Neural cell (in vitro differentiated cells): Measurements from ENCODE around the gene DBF4. TPM values are rescaled to one million over a fixed set of nuclear protein-coding genes. Genes with fewer than 3 reads are reported as not detected.
"Not testable (repeated sequence)": the region's sequence is repeated elsewhere in the genome, so short reads cannot be mapped to it uniquely, and the experiment has no call there.

ENCODE experiments used
- H2AFZ ChIP-seq: fragments of 200-600, 300-800 bp; sonication (generic), shearing (Covaris generic); 2 replicates; pipeline ENCODE4 v1.6.0; 2014; ENCODE audit warnings: low read depth, mild to moderate bottlenecking, antibody characterized with exemption, low read length, moderate library complexity
- H3F3A ChIP-seq: fragments of 200-600 bp; shearing (Covaris generic); 2 replicates; pipeline ENCODE4 v1.6.1; 2016; ENCODE audit warnings: mild to moderate bottlenecking, moderate library complexity, mixed read lengths, antibody characterized with exemption, low read length; ENCODE audit not compliant: insufficient read depth, poor library complexity, severe bottlenecking
- H3K27ac ChIP-seq: fragments of 200-600, 300-800 bp; sonication (generic), shearing (Covaris generic); 2 replicates; pipeline ENCODE4 v1.5.1; 2014; ENCODE audit warnings: mild to moderate bottlenecking, low read length, moderate library complexity
- H3K27me3 ChIP-seq: fragments of 300-800, 200-600 bp; sonication (generic), shearing (Covaris generic); 2 replicates; pipeline ENCODE4 v1.6.0; 2014; ENCODE audit warnings: mild to moderate bottlenecking, low read depth, low read length, moderate library complexity; ENCODE audit not compliant: insufficient read depth
- H3K36me3 ChIP-seq: fragments of 300-800, 200-600 bp; sonication (generic), shearing (Covaris generic); 2 replicates; pipeline ENCODE4 v1.5.1; 2014; ENCODE audit warnings: mild to moderate bottlenecking, antibody characterized with exemption, low read length, moderate library complexity; ENCODE audit not compliant: insufficient read depth
- H3K4me2 ChIP-seq: fragments of 300-800, 200-600 bp; sonication (generic), shearing (Covaris generic); 2 replicates; pipeline ENCODE4 v1.6.0; 2014; ENCODE audit warnings: mild to moderate bottlenecking, low read length
- H3K4me3 ChIP-seq: fragments of 300-800, 200-600 bp; sonication (generic), shearing (Covaris generic); 2 replicates; pipeline ENCODE4 v1.5.1; 2014; ENCODE audit warnings: mild to moderate bottlenecking, low read length, moderate library complexity
- H3K79me2 ChIP-seq: fragments of 200-600 bp; shearing (Covaris generic); replicated peaks from 2 replicates; pipeline ENCODE4 v1.6.0; 2014; ENCODE audit warnings: mild to moderate bottlenecking, low read length, moderate library complexity; ENCODE audit not compliant: insufficient read depth
- H3K9ac ChIP-seq: fragments of 300-800, 200-600 bp; sonication (generic), shearing (Covaris generic); 2 replicates; pipeline ENCODE4 v1.6.1; 2016; ENCODE audit warnings: mild to moderate bottlenecking, low read length, mixed read lengths
- H3K9me2 ChIP-seq: fragments of 200-600 bp; shearing (Covaris generic); 2 replicates; pipeline ENCODE4 v1.6.1; 2016; ENCODE audit warnings: mild to moderate bottlenecking, low read length, mixed read lengths; ENCODE audit not compliant: insufficient read depth
- H3K9me3 ChIP-seq: fragments of 200-600, 300-800 bp; sonication (generic), shearing (Covaris generic); 2 replicates; pipeline ENCODE4 v1.6.1; 2016; ENCODE audit warnings: mild to moderate bottlenecking, mixed run types, low read length, moderate library complexity, mixed read lengths
- H4K20me1 ChIP-seq: fragments of 200-600 bp; shearing (Covaris generic); 2 replicates; pipeline ENCODE4 v1.6.1; 2016; ENCODE audit warnings: mild to moderate bottlenecking, mixed run types; ENCODE audit not compliant: insufficient read depth
- EP300 ChIP-seq: fragments of 450-650 bp; conservative IDR thresholded peaks from 2 replicates; pipeline ENCODE4 v1.6.1; 2014; ENCODE audit warnings: antibody characterized with exemption, mild to moderate bottlenecking, moderate library complexity; ENCODE audit not compliant: poor library complexity, severe bottlenecking
- EZH2 ChIP-seq: fragments of 200-600, 300-800 bp; shearing (Covaris generic), sonication (generic); IDR thresholded peaks from 2 replicates; pipeline ENCODE4 v1.6.1; 2014; ENCODE audit warnings: antibody characterized with exemption, low read length, borderline replicate concordance, mild to moderate bottlenecking; ENCODE audit not compliant: insufficient read depth, poor library complexity, severe bottlenecking
- MXI1 ChIP-seq: fragments of 450-650 bp; conservative IDR thresholded peaks from 2 replicates; pipeline ENCODE4 v1.6.1; 2014; ENCODE audit warnings: antibody characterized with exemption, mild to moderate bottlenecking; ENCODE audit not compliant: poor library complexity, severe bottlenecking
- POLR2AphosphoS5 ChIP-seq: IDR thresholded peaks from 2 replicates; pipeline ENCODE4 v1.6.1; 2012
- RAD21 ChIP-seq: fragments of 450-650 bp; conservative IDR thresholded peaks from 2 replicates; pipeline ENCODE4 v1.6.1; 2014; ENCODE audit warnings: antibody characterized with exemption, mild to moderate bottlenecking, moderate library complexity
- SMC3 ChIP-seq: fragments of 450-650 bp; conservative IDR thresholded peaks from 2 replicates; pipeline ENCODE4 v1.6.1; 2014; ENCODE audit warnings: antibody characterized with exemption, mild to moderate bottlenecking, moderate library complexity; ENCODE audit not compliant: poor library complexity
- TAF1 ChIP-seq: IDR thresholded peaks from 2 replicates; pipeline ENCODE4 v1.6.1; 2012; ENCODE audit warnings: low read depth
- polyA plus RNA-seq: library from polyadenylated mRNA; depleted of rRNA; stranded (reverse); fragments of >200 nt; gene quantifications from 2 replicates; pipeline ENCODE4 v1.2.3, GENCODE V29; 2014
- TF ChIP-seq, protein P1 (sequence below): fragments of 450-650 bp; IDR thresholded peaks from 2 replicates; pipeline ENCODE4 v1.5.1; 2014; ENCODE audit warnings: antibody characterized with exemption, mild to moderate bottlenecking, moderate library complexity; ENCODE audit not compliant: poor library complexity, severe bottlenecking
- TF ChIP-seq, protein P2 (sequence below): IDR thresholded peaks from 2 replicates; pipeline ENCODE4 v1.6.1; 2012; ENCODE audit warnings: borderline replicate concordance

DBF4 gene
- polyA plus RNA-seq, 1 donor from 2014 or later: 13.0 TPM

DNA sequence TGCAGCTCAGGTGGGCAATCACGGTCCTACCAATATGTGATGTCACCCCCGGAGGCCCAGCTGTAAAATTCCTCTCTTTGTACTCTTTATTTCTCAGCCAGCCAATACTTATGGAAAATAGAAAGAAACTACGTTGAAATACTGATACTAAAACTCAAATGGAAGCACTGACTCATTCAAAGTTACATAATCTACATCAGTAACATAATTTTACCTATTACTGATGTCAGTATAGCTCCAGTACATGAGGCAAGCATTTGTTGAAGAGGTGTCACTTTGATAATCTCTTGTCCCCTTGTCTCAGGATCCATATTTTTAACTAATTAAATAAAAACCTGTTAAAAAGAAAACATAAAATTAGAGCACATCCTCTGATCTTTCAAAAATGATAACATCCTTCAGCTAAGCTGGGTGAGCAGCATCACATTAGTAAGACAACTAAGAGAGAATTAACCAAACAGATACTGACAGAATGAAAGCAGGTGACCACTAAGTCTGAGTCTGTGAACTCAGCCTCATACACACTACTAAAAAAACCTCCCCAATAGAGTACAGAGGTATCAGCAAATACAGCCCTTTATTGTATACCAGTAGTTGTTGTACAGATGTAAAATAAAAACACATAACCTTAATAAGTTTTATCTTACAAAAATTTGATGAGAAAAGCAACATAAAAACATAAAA lies 17.7 kb upstream of the DBF4 start:
- Histone ChIP-seq H3K79me2 (no peaks in the 10 kb centered on the region), H4K20me1 (no peaks in the 10 kb centered on the region)

DNA sequence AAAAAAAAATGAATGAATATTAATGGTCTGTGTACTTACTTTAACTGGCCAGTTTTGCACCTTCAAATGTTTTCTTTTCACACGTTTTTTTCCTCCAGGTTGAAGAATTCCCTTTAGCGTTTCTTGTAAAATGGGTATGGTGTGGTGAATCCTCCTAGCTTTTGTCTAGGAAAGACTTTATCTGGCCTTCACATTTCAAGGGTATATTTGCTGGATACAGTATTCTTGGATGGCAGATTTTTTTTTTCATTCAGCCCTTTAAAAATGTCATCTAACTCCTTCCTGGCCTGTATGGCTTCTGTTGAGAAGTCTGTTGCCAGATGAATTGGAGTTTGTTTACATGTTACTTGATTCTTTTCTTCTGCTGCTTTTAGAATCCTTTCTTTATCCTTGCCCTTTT lies 10.2 kb upstream of the DBF4 start:
- no peak overlapping the region for H3K9ac ChIP-seq
- H2AFZ ChIP-seq: no peak overlapping the region
- H3K36me3 ChIP-seq: peaks cover 14% of the 10 kb centered on the region
- peaks cover 9% of the 10 kb centered on the region for H3K79me2 ChIP-seq
- H3K4me3 ChIP-seq: no peak overlapping the region
- no peak overlapping the region for H3K27ac ChIP-seq
- H4K20me1 ChIP-seq: no peaks in the 10 kb centered on the region
- H3K9me3 ChIP-seq: peaks cover 13% of the 10 kb centered on the region
- no peaks in the 10 kb centered on the region for H3K9me2 ChIP-seq
- TF ChIP-seq SMC3: no peak
- no peak for TF ChIP-seq MXI1
- TF ChIP-seq EP300: no peak
- no peak for TF ChIP-seq EZH2
- no peak for TF ChIP-seq RAD21
- TF ChIP-seq POLR2AphosphoS5: no peak
- no peak for TF ChIP-seq TAF1
- TF ChIP-seq, protein P1, sequence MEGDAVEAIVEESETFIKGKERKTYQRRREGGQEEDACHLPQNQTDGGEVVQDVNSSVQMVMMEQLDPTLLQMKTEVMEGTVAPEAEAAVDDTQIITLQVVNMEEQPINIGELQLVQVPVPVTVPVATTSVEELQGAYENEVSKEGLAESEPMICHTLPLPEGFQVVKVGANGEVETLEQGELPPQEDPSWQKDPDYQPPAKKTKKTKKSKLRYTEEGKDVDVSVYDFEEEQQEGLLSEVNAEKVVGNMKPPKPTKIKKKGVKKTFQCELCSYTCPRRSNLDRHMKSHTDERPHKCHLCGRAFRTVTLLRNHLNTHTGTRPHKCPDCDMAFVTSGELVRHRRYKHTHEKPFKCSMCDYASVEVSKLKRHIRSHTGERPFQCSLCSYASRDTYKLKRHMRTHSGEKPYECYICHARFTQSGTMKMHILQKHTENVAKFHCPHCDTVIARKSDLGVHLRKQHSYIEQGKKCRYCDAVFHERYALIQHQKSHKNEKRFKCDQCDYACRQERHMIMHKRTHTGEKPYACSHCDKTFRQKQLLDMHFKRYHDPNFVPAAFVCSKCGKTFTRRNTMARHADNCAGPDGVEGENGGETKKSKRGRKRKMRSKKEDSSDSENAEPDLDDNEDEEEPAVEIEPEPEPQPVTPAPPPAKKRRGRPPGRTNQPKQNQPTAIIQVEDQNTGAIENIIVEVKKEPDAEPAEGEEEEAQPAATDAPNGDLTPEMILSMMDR: no peak
- TF ChIP-seq, protein P2, sequence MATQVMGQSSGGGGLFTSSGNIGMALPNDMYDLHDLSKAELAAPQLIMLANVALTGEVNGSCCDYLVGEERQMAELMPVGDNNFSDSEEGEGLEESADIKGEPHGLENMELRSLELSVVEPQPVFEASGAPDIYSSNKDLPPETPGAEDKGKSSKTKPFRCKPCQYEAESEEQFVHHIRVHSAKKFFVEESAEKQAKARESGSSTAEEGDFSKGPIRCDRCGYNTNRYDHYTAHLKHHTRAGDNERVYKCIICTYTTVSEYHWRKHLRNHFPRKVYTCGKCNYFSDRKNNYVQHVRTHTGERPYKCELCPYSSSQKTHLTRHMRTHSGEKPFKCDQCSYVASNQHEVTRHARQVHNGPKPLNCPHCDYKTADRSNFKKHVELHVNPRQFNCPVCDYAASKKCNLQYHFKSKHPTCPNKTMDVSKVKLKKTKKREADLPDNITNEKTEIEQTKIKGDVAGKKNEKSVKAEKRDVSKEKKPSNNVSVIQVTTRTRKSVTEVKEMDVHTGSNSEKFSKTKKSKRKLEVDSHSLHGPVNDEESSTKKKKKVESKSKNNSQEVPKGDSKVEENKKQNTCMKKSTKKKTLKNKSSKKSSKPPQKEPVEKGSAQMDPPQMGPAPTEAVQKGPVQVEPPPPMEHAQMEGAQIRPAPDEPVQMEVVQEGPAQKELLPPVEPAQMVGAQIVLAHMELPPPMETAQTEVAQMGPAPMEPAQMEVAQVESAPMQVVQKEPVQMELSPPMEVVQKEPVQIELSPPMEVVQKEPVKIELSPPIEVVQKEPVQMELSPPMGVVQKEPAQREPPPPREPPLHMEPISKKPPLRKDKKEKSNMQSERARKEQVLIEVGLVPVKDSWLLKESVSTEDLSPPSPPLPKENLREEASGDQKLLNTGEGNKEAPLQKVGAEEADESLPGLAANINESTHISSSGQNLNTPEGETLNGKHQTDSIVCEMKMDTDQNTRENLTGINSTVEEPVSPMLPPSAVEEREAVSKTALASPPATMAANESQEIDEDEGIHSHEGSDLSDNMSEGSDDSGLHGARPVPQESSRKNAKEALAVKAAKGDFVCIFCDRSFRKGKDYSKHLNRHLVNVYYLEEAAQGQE: no peak
- no peak overlapping the region for H3K4me2 ChIP-seq
- H3F3A ChIP-seq: no peaks in the 10 kb centered on the region
- no peaks in the 10 kb centered on the region for H3K27me3 ChIP-seq

More for the DNA sequence above, 17.7 kb upstream of the DBF4 start:
- Histone ChIP-seq H3K36me3 (peaks cover 2% of the 10 kb centered on the region), H3K27me3 (no peaks in the 10 kb centered on the region), H3F3A (no peaks in the 10 kb centered on the region), H2AFZ (no peak overlapping the region), H3K9me2 (no peaks in the 10 kb centered on the region), H3K9me3 (no peaks in the 10 kb centered on the region), H3K27ac (no peak overlapping the region), H3K9ac (no peak overlapping the region), H3K4me3 (no peak overlapping the region), H3K4me2 (no peak overlapping the region)
- no peak for TF ChIP-seq RAD21
- no peak for TF ChIP-seq TAF1
- TF ChIP-seq, protein P2: no peak
- TF ChIP-seq, protein P1: no peak
- TF ChIP-seq MXI1: no peak
- TF ChIP-seq POLR2AphosphoS5: no peak
- no peak for TF ChIP-seq EZH2
- no peak for TF ChIP-seq SMC3
- TF ChIP-seq EP300: no peak

DNA sequence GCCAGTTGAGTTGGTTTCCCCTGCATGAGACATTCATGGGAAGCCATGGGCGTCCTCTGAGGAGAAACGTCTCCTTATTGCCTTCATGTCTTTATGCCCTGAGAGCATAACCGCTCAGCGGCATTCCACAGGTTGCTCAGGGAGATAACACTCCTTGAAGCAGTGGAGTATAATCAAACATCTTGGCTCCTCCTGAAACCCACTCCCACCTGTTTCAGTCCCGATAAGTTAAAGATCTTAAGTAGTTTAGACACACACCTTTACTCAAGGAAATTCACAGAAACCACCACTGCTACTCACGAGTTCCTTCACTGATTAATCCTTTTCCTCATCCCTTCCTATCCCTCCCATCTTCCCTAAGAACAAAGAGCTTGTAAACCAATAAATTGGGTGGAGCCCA lies 9.8 kb upstream of the DBF4 start:
- Histone ChIP-seq H3K9me3 (peaks cover 14% of the 10 kb centered on the region), H3K36me3 (peaks cover 14% of the 10 kb centered on the region)
- H3K9ac ChIP-seq, H3K27me3 ChIP-seq, H3K4me3 ChIP-seq, H3F3A ChIP-seq, H4K20me1 ChIP-seq, H3K79me2 ChIP-seq, H2AFZ ChIP-seq, H3K27ac ChIP-seq, H3K9me2 ChIP-seq, H3K4me2 ChIP-seq: not testable (repeated sequence)
